Effector memory CD4-positive, alpha-beta T cell (primary cell): Measurements from ENCODE around the gene PLBD1.

ENCODE experiments used
- DNase-seq, 3 donors: peaks; one replicate each; pipeline ENCODE4 v3.0.0-alpha.2; 2020
- H3K27ac ChIP-seq: 2 replicates; pipeline ENCODE4 v1.7.0; 2013; ENCODE audit warnings: mild to moderate bottlenecking, low read length, moderate library complexity; ENCODE audit not compliant: insufficient read depth, poor library complexity, severe bottlenecking
- H3K27me3 ChIP-seq: replicated peaks from 2 replicates; pipeline ENCODE4 v1.7.0; 2013; ENCODE audit warnings: mild to moderate bottlenecking, low read length; ENCODE audit not compliant: insufficient read depth, control insufficient read depth, poor library complexity, severe bottlenecking
- H3K36me3 ChIP-seq: 2 replicates; pipeline ENCODE4 v1.7.0; 2013; ENCODE audit warnings: mild to moderate bottlenecking, low read length, moderate library complexity; ENCODE audit not compliant: control insufficient read depth, insufficient read depth
- H3K4me1 ChIP-seq: 2 replicates; pipeline ENCODE4 v1.7.0; 2013; ENCODE audit warnings: low read length, mild to moderate bottlenecking; ENCODE audit not compliant: control insufficient read depth, insufficient read depth, poor library complexity, severe bottlenecking
- H3K4me3 ChIP-seq: 2 replicates; pipeline ENCODE4 v1.7.0; 2013; ENCODE audit warnings: low read length, low read depth, mild to moderate bottlenecking; ENCODE audit not compliant: insufficient read depth, poor library complexity, severe bottlenecking
- H3K9me3 ChIP-seq: 2 replicates; pipeline ENCODE4 v1.7.0; 2013; ENCODE audit warnings: mild to moderate bottlenecking, low read length, moderate library complexity; ENCODE audit not compliant: control insufficient read depth

The PLBD1 gene

DNA sequence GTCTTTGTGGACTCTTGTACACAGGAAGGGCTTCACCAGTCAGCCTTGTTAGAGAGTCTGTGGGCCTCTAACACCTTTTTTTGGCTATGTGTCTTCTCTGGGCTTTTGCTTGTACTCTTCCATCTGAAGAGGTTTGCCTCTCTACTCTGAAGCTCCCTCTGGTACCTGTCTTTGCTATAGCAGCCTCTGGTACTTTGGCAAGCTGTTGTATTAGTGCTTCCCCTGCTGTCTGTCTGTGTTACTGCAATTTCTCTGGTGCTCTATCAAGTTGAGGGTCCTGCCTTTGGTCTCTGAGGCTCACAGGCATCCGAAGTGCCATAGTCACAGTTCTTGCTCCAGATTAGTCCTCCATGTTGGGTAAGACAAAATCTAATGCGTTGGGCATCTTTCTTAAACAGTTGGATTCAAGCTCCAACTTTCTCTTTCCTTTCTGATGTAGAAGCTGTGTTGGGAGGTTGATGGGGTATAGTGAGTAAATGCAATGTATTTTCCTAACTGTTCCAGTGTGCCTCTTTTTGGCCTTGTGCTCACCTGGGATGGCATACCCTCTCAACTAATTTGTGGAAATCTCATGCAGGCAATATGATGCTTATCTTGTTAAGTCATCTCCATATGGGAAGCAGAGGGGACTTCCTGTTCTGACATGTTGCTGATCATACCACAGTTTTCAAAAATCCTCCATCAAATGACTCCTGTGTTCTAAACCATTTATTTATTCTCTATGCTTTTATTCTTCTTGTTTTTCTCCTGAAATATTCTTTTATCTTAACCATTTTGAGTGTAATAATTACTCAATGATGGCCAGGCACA lies 113.4 kb downstream of the PLBD1 start:
- no peak overlapping the region for H3K27ac ChIP-seq
- no peak overlapping the region for H3K4me3 ChIP-seq
- H3K27me3 ChIP-seq: no peaks in the 10 kb centered on the region
- H3K9me3 ChIP-seq: no peaks in the 10 kb centered on the region
- H3K36me3 ChIP-seq: peaks cover 45% of the 10 kb centered on the region
- peaks cover 6% of the 10 kb centered on the region for H3K4me1 ChIP-seq
- DNase-seq: peak in 1 of 3 donors; percentile 2
